Ramos (cell line): ENCODE data around the gene KRT3.

Experiments
- in situ Hi-C: fragments of 300-500 bp; cut with MboI; formaldehyde crosslinking; loops from one replicate; pipeline ENCODE4 v1.14.3; 2022; ENCODE audit warnings: low sequenced_read_pairs; ENCODE audit not compliant: unreplicated experiment

The KRT3 gene

GRCh38 chr12:52795694-52796428 lies at the start of gene KRT3:
Gene KRT3 (minus strand): TSS chr12:52796117. CDS start chr12:52796042, 75 bp downstream.
- in situ Hi-C loops: no loop called here

GRCh38 chr12:52844386-52844785 lies 48.5 kb upstream of the KRT3 start:
- in situ Hi-C loops: no loop called here

GRCh38 chr12:52839436-52840105 lies 43.7 kb upstream of the KRT3 start:
- in situ Hi-C loops: no loop called here

GRCh38 chr12:52838609-52839435 lies 42.9 kb upstream of the KRT3 start:
- in situ Hi-C loops: no loop called here

- in situ Hi-C loops: no loop called here
These were observed 42.1 kb upstream of the KRT3 start for GRCh38 chr12:52837781-52838608.

- in situ Hi-C loops: no loop called here
These were observed 41.5 kb upstream of the KRT3 start for GRCh38 chr12:52837413-52837741.

GRCh38 chr12:52836491-52837412 lies 40.8 kb upstream of the KRT3 start:
- in situ Hi-C loops: no loop called here

- in situ Hi-C loops: no loop called here
These were observed 40.1 kb upstream of the KRT3 start for GRCh38 chr12:52836042-52836466.

GRCh38 chr12:52835271-52836041 lies 39.5 kb upstream of the KRT3 start:
- in situ Hi-C loops: no loop called here

- in situ Hi-C loops: no loop called here
These were observed 38.7 kb upstream of the KRT3 start for GRCh38 chr12:52834727-52835001.

GRCh38 chr12:52833922-52834726 lies 38.2 kb upstream of the KRT3 start, which contains the start of gene KRT79:
Gene KRT79 (minus strand): TSS chr12:52834311. CDS start chr12:52834260, 51 bp downstream.
- in situ Hi-C loops: no loop called here

- in situ Hi-C loops: no loop called here
These were observed 37.3 kb upstream of the KRT3 start for GRCh38 chr12:52832985-52833905.

- in situ Hi-C loops: no loop called here
These were observed 36.5 kb upstream of the KRT3 start for GRCh38 chr12:52832451-52832850.

- in situ Hi-C loops: no loop called here
These were observed 35.3 kb upstream of the KRT3 start for GRCh38 chr12:52831251-52831650.

GRCh38 chr12:52829986-52830770 lies 34.3 kb upstream of the KRT3 start:
- in situ Hi-C loops: no loop called here

- in situ Hi-C loops: no loop called here
These were observed 32.7 kb upstream of the KRT3 start for GRCh38 chr12:52828591-52829021.
